ENCODE results near the gene TTLL11.

- TF ChIP-seq ZFP3 (CRISPR knock-in tag; IDR thresholded peaks at IDR 0.05), result no peak
- no peak for TF ChIP-seq CREB5 (CRISPR knock-in tag; IDR thresholded peaks at IDR 0.05; ENCODE audit: low read depth)
- TF ChIP-seq ISL1 (CRISPR knock-in tag; IDR thresholded peaks at IDR 0.05), result no peak
Measured at GRCh38 chr9:122033775-122034373, 59.2 kb downstream of the TTLL11 start.

Measured in SK-N-SH treated with all-trans-retinoic acid at 6 μM for 48 hours (cell line).